HG02981 (cell line): Measurements from ENCODE around the gene EWSR1.
"Not testable (repeated sequence)": the region's sequence is repeated elsewhere in the genome, so short reads cannot be mapped to it uniquely, and the experiment has no call there.

ENCODE experiments used
- ATAC-seq: cut with Tn5 transposase; IDR thresholded peaks from one replicate; pipeline ENCODE4 v1.9.1; 2021; ENCODE audit warnings: mild to moderate bottlenecking, moderate library complexity; ENCODE audit not compliant: unreplicated experiment

The EWSR1 gene

GRCh38 chr22:29247891-29248290, 20.2 kb upstream of the EWSR1 start:
- ATAC-seq, result not testable (repeated sequence)

- no peak for ATAC-seq
These were observed 16.8 kb upstream of the EWSR1 start for GRCh38 chr22:29251265-29251664.

- no peak for ATAC-seq
These were observed 15.8 kb upstream of the EWSR1 start for GRCh38 chr22:29251981-29252911.

- no peak for ATAC-seq
These were observed 14.3 kb upstream of the EWSR1 start for GRCh38 chr22:29253561-29254285.

- ATAC-seq, result no peak
These were observed 13.8 kb upstream of the EWSR1 start for GRCh38 chr22:29254286-29254660.

- no peak for ATAC-seq
These were observed 12.9 kb upstream of the EWSR1 start for GRCh38 chr22:29255064-29255621.

- no peak for ATAC-seq
These were observed 11.3 kb upstream of the EWSR1 start for GRCh38 chr22:29256606-29257325.

GRCh38 chr22:29257751-29258181, 10.3 kb upstream of the EWSR1 start:
- no peak for ATAC-seq

GRCh38 chr22:29258407-29259252, 9.4 kb upstream of the EWSR1 start:
- ATAC-seq, result no peak

- ATAC-seq, result no peak
These were observed 8.7 kb upstream of the EWSR1 start for GRCh38 chr22:29259253-29259899.

GRCh38 chr22:29260031-29260560, 8.0 kb upstream of the EWSR1 start:
- no peak for ATAC-seq

- ATAC-seq, result no peak
These were observed 7.3 kb upstream of the EWSR1 start for GRCh38 chr22:29260601-29261315.

- no peak for ATAC-seq
These were observed 4.2 kb upstream of the EWSR1 start for GRCh38 chr22:29263791-29264276.

- no peak for ATAC-seq
These were observed 2.8 kb upstream of the EWSR1 start for GRCh38 chr22:29265305-29265704.

GRCh38 chr22:29265929-29266328, 2.1 kb upstream of the EWSR1 start:
- ATAC-seq, result no peak

GRCh38 chr22:29266564-29267461, 1.3 kb upstream of the EWSR1 start:
- ATAC-seq, result no peak

- ATAC-seq, result no peak
These were observed 608 bp upstream of the EWSR1 start for GRCh38 chr22:29267462-29267857.
